Measurements from ENCODE around the gene GPSM3. TPM values are rescaled to one million over a fixed set of nuclear protein-coding genes. Genes with fewer than 3 reads are reported as not detected.

GPSM3 gene
- total and polyA plus RNA-seq, 2 donors (not counting 1 experiment from before 2014, with no cell fraction given) = 194 to 299 TPM

DNA sequence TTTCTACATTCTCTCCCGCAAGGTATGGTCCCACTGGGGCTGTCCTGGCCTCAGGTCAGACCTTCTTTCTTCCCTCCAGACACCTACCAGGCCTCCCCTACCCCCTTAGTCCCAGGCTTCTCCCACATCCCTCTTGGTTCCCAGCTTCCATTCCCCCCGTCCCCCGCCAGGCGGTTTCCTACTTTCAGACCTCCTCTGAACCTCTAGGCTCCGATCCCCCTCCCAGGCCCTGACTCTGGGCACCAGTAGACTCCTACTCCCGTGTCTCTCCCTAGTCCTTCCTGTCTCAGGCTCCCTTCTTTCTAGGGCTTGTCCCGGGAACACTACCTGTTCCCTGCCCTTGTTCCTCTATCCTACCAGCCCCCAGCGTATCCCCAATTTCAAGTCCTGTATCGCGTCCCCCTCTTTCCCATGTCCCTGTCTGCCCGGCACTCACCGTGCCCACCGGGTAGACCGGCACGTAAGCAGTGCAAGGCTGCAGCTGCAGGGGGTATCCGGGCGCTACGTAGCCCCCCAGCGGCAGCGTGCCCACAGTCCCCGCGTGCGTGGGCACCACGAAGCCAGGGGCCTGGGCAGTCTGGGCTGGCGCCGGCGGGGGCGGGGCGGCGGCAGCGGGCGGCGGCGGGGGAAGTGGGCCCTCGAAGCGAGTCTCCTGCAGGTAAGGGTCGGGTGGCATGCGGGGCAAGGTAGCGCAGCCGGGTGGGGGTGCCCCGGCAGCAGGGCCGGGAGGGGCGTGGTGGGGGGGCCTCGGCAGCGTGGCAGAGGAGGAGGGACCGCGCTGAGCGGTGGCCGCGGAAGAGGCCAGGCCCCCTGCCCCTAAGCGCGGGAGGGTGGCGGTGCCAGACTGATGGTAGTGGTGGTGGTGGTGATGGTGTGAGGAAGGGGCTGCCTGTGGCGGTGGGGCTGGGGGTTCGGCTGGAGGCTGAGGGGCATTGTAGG lies 42.2 kb downstream of the GPSM3 start:
- Histone ChIP-seq H3K4me2 (replicated peaks; ENCODE audit: low read depth, low read length, poor library complexity, severe bottlenecking) (no peak overlapping the region), H2AFZ (ENCODE audit: insufficient read depth, low read depth, low read length, poor library complexity, severe bottlenecking) (no peak overlapping the region), H3K9ac (ENCODE audit: low read length) (no peak overlapping the region), H3K79me2 (ENCODE audit: control insufficient read depth, insufficient read depth, low read length) (no peaks in the 10 kb centered on the region), H4K20me1 (ENCODE audit: control insufficient read depth, insufficient read depth, low read length, poor library complexity, severe bottlenecking) (no peaks in the 10 kb centered on the region), H3K36me3 (replicated peaks in 1 of 2; ENCODE audit: control extremely low read depth in 1 of 2, control insufficient read depth in 1 of 2, extremely low read depth in 1 of 2, insufficient read depth in 2 of 2, low read length in 1 of 2) (no peaks in the 10 kb centered on the region), H3K4me3 (ENCODE audit: control extremely low read depth in 1 of 5, extremely low read depth in 1 of 5, insufficient read depth in 1 of 5, low read depth in 2 of 5, low read length in 4 of 5) (no peak overlapping the region), H3K4me1 (ENCODE audit: control insufficient read depth in 2 of 2, insufficient read depth in 2 of 2, low read length in 2 of 2) (peaks cover 34 to 38% of the 10 kb centered on the region in 2 donors), H3K27me3 (replicated peaks in 1 of 4; ENCODE audit: control extremely low read depth in 1 of 4, control insufficient read depth in 3 of 4, insufficient read depth in 4 of 4, low read length in 3 of 4) (peaks cover 0 to 70% (median 32%) of the 10 kb centered on the region in 4 experiments), H3K9me3 (ENCODE audit: control extremely low read depth in 1 of 3, control insufficient read depth in 2 of 3, insufficient read depth in 1 of 3, low read length in 2 of 3) (peaks cover 0 to 16% (median 3%) of the 10 kb centered on the region in 3 donors), H3K27ac (ENCODE audit: low read length in 2 of 2) (no peak overlapping the region)
- H3K4me3 Mint-ChIP-seq = peak overlapping the region; percentile 34
- peaks cover 65% of the 10 kb centered on the region for H3K27me3 Mint-ChIP-seq
- no peaks in the 10 kb centered on the region for H3K9me3 Mint-ChIP-seq (ENCODE audit: insufficient read depth)
- CTCF ChIA-PET = no interaction called here
- DNase-seq = no peak
- TF ChIP-seq EZH2 (IDR thresholded peaks at IDR 0.05; ENCODE audit: borderline replicate concordance, insufficient read depth, low read depth, low read length, poor library complexity, severe bottlenecking) = no peak
- TF ChIP-seq, protein P1, sequence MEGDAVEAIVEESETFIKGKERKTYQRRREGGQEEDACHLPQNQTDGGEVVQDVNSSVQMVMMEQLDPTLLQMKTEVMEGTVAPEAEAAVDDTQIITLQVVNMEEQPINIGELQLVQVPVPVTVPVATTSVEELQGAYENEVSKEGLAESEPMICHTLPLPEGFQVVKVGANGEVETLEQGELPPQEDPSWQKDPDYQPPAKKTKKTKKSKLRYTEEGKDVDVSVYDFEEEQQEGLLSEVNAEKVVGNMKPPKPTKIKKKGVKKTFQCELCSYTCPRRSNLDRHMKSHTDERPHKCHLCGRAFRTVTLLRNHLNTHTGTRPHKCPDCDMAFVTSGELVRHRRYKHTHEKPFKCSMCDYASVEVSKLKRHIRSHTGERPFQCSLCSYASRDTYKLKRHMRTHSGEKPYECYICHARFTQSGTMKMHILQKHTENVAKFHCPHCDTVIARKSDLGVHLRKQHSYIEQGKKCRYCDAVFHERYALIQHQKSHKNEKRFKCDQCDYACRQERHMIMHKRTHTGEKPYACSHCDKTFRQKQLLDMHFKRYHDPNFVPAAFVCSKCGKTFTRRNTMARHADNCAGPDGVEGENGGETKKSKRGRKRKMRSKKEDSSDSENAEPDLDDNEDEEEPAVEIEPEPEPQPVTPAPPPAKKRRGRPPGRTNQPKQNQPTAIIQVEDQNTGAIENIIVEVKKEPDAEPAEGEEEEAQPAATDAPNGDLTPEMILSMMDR (IDR thresholded peaks at IDR 0.05) = no peak
- POLR2A ChIA-PET = interaction anchor here (0.6 kb wide), 1 partner anchor 20 kb away, joined by 8 read pairs; the partner anchor contains the start of gene FKBPL
- H3K27ac Mint-ChIP-seq = peak overlapping the region; percentile 20
- 56% methylated on average over 54 of the region's 55 CpGs for WGBS (ENCODE audit: insufficient coverage)
- intact Hi-C loops (cut with micrococcal nuclease) = loop anchor here (10.0 kb wide), 1 partner anchor 105 kb away; no protein-coding TSS in a partner anchor
- peaks cover 55% of the 10 kb centered on the region for H3K4me1 Mint-ChIP-seq
- ATAC-seq (ENCODE audit: low read depth) = no peak

Measured in B cell (primary cell).